ENCODE results near the gene AKAP17A. TPM values are rescaled to one million over a fixed set of nuclear protein-coding genes. Genes with fewer than 3 reads are reported as not detected.
A peak's percentile ranks its signal among the peaks of the same experiment; 100 is the strongest.

Gene AKAP17A
- total and polyA plus RNA-seq, 2 donors, result 25.0 to 105 TPM

DNA sequence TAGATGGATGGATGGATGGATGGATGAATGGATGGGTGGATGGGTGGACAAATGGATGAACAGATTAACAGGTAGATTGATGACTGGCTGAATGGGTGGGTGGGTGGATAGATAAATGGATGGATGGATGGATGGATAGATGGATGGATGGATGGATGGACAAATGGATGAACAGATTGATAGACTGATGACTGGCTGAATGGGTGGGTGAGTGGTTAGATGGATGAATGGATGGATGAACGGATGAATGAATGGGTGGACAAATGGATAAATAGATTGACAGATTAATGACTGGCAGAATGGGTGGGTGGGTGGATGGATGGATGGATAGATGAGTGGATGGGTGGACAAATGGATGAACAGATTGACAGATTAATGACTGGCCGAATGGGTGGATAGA lies 13.6 kb upstream of the AKAP17A start:
- H3K36me3 ChIP-seq (ENCODE audit: control insufficient read depth in 2 of 2, insufficient read depth in 2 of 2, low read length in 1 of 2), result no peaks in the 10 kb centered on the region
- H3K4me3 ChIP-seq (ENCODE audit: low read length in 2 of 2), result no peak overlapping the region
- H3K27me3 ChIP-seq (ENCODE audit: control insufficient read depth in 2 of 2, insufficient read depth in 1 of 2, low read length in 1 of 2), result no peaks in the 10 kb centered on the region
- WGBS, result 94% methylated on average over 2 of the region's 2 CpGs
- H3K27ac ChIP-seq (ENCODE audit: low read depth in 1 of 2, low read length in 1 of 2), result no peak overlapping the region
- no peak for DNase-seq (ENCODE audit: low read depth in 6 of 9, low spot score in 9 of 9)
- H3K4me1 ChIP-seq (ENCODE audit: control insufficient read depth in 2 of 2, insufficient read depth in 2 of 2, low read length in 2 of 2), result peaks cover 7 to 11% of the 10 kb centered on the region in 2 donors
- H3K9me3 ChIP-seq (ENCODE audit: control insufficient read depth in 2 of 2, insufficient read depth in 1 of 2, low read length in 1 of 2), result peaks cover 0 to 1% of the 10 kb centered on the region in 2 donors

GRCh38 chrX:1578511-1579173 lies 12.8 kb upstream of the AKAP17A start:
- Histone ChIP-seq H3K27me3 (ENCODE audit: control insufficient read depth in 2 of 2, insufficient read depth in 1 of 2, low read length in 1 of 2) (no peaks in the 10 kb centered on the region), H3K4me1 (ENCODE audit: control insufficient read depth in 2 of 2, insufficient read depth in 2 of 2, low read length in 2 of 2) (peaks cover 7 to 11% of the 10 kb centered on the region in 2 donors), H3K4me3 (ENCODE audit: low read length in 2 of 2) (no peak overlapping the region), H3K36me3 (ENCODE audit: control insufficient read depth in 2 of 2, insufficient read depth in 2 of 2, low read length in 1 of 2) (no peaks in the 10 kb centered on the region), H3K27ac (ENCODE audit: low read depth in 1 of 2, low read length in 1 of 2) (no peak overlapping the region), H3K9me3 (ENCODE audit: control insufficient read depth in 2 of 2, insufficient read depth in 1 of 2, low read length in 1 of 2) (peaks cover 0 to 1% of the 10 kb centered on the region in 2 donors)
- WGBS, result 77% methylated on average over 6 of the region's 6 CpGs
- no peak for DNase-seq (ENCODE audit: low read depth in 6 of 9, low spot score in 9 of 9)

DNA sequence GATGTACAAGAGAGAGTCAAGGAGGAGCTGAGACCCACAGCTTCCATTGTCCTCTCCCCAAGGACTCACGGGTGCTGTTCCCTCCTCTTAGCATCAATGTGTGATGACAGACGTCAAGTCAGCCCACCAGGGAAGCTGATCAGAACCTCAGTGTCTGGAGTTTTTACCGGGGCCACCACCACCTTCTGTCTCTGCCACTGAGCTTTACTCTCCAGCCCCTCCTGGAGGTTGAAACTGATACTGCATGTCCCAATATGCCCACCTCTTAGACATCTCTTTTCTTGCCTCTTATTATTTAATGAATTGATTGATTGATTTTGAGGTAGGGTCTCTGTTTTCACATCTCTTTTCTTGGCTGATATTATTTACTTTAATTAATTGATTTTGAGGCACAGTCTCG lies 10.3 kb upstream of the AKAP17A start:
- H3K9me3 ChIP-seq (ENCODE audit: control insufficient read depth in 2 of 2, insufficient read depth in 1 of 2, low read length in 1 of 2), result peaks cover 0 to 1% of the 10 kb centered on the region in 2 donors
- H3K27ac ChIP-seq (ENCODE audit: low read depth in 1 of 2, low read length in 1 of 2), result no peak overlapping the region
- 71% methylated on average over 4 of the region's 4 CpGs for WGBS
- no peaks in the 10 kb centered on the region for H3K27me3 ChIP-seq (ENCODE audit: control insufficient read depth in 2 of 2, insufficient read depth in 1 of 2, low read length in 1 of 2)
- no peak overlapping the region for H3K4me3 ChIP-seq (ENCODE audit: low read length in 2 of 2)
- peaks cover 5 to 8% of the 10 kb centered on the region in 2 donors for H3K4me1 ChIP-seq (ENCODE audit: control insufficient read depth in 2 of 2, insufficient read depth in 2 of 2, low read length in 2 of 2)
- DNase-seq (ENCODE audit: low read depth in 6 of 9, low spot score in 9 of 9), result peak in 6 of 9 donors; percentile 57 to 80 (median 65)
- H3K36me3 ChIP-seq (ENCODE audit: control insufficient read depth in 2 of 2, insufficient read depth in 2 of 2, low read length in 1 of 2), result no peaks in the 10 kb centered on the region

- DNase-seq (ENCODE audit: low read depth in 6 of 9, low spot score in 9 of 9), result no peak
- WGBS, result 81% methylated on average over 27 of the region's 27 CpGs
- no peaks in the 10 kb centered on the region for H3K36me3 ChIP-seq (ENCODE audit: control insufficient read depth in 2 of 2, insufficient read depth in 2 of 2, low read length in 1 of 2)
- peaks cover 0 to 1% of the 10 kb centered on the region in 2 donors for H3K9me3 ChIP-seq (ENCODE audit: control insufficient read depth in 2 of 2, insufficient read depth in 1 of 2, low read length in 1 of 2)
- no peak overlapping the region for H3K27ac ChIP-seq (ENCODE audit: low read depth in 1 of 2, low read length in 1 of 2)
- H3K4me3 ChIP-seq (ENCODE audit: low read length in 2 of 2), result no peak overlapping the region
- H3K4me1 ChIP-seq (ENCODE audit: control insufficient read depth in 2 of 2, insufficient read depth in 2 of 2, low read length in 2 of 2), result no peaks in the 10 kb centered on the region
- no peaks in the 10 kb centered on the region for H3K27me3 ChIP-seq (ENCODE audit: control insufficient read depth in 2 of 2, insufficient read depth in 1 of 2, low read length in 1 of 2)
Observed at GRCh38 chrX:1582686-1583437, 8.5 kb upstream of the AKAP17A start.

GRCh38 chrX:1584237-1585011 lies 7.0 kb upstream of the AKAP17A start:
- DNase-seq (ENCODE audit: low read depth in 6 of 9, low spot score in 9 of 9), result no peak
- 98% methylated on average over 8 of the region's 8 CpGs for WGBS
- H3K27ac ChIP-seq (ENCODE audit: low read depth in 1 of 2, low read length in 1 of 2), result no peak overlapping the region
- no peaks in the 10 kb centered on the region for H3K4me1 ChIP-seq (ENCODE audit: control insufficient read depth in 2 of 2, insufficient read depth in 2 of 2, low read length in 2 of 2)
- H3K27me3 ChIP-seq (ENCODE audit: control insufficient read depth in 2 of 2, insufficient read depth in 1 of 2, low read length in 1 of 2), result no peaks in the 10 kb centered on the region
- peaks cover 0 to 1% of the 10 kb centered on the region in 2 donors for H3K9me3 ChIP-seq (ENCODE audit: control insufficient read depth in 2 of 2, insufficient read depth in 1 of 2, low read length in 1 of 2)
- no peak overlapping the region for H3K4me3 ChIP-seq (ENCODE audit: low read length in 2 of 2)
- no peaks in the 10 kb centered on the region for H3K36me3 ChIP-seq (ENCODE audit: control insufficient read depth in 2 of 2, insufficient read depth in 2 of 2, low read length in 1 of 2)

DNA sequence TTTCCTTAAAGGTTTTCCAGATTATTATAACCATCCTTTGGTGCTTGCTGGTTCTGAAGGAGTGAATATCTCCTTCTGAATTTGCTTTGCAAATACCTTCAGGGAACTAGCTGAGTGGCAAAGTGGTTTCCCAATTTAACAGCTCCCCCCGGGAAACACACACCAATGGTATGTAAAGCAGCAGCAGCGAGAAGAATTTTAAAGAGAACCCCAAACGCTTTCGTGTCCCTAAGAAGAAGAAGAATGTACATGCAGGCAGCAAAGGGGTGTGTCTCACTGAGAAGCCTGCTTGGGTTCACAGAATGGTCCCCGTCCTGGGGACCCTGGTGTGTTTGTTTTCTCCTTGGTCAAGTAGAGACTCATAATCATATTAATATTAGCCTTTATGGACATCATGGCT lies 4.2 kb upstream of the AKAP17A start:
- no peak overlapping the region for H3K4me3 ChIP-seq (ENCODE audit: low read length in 2 of 2)
- H3K36me3 ChIP-seq (ENCODE audit: control insufficient read depth in 2 of 2, insufficient read depth in 2 of 2, low read length in 1 of 2), result no peaks in the 10 kb centered on the region
- no peaks in the 10 kb centered on the region for H3K4me1 ChIP-seq (ENCODE audit: control insufficient read depth in 2 of 2, insufficient read depth in 2 of 2, low read length in 2 of 2)
- DNase-seq (ENCODE audit: low read depth in 6 of 9, low spot score in 9 of 9), result no peak
- 77% methylated on average over 5 of the region's 5 CpGs for WGBS
- no peaks in the 10 kb centered on the region for H3K9me3 ChIP-seq (ENCODE audit: control insufficient read depth in 2 of 2, insufficient read depth in 1 of 2, low read length in 1 of 2)
- H3K27me3 ChIP-seq (ENCODE audit: control insufficient read depth in 2 of 2, insufficient read depth in 1 of 2, low read length in 1 of 2), result no peaks in the 10 kb centered on the region
- H3K27ac ChIP-seq (ENCODE audit: low read depth in 1 of 2, low read length in 1 of 2), result no peak overlapping the region

DNA sequence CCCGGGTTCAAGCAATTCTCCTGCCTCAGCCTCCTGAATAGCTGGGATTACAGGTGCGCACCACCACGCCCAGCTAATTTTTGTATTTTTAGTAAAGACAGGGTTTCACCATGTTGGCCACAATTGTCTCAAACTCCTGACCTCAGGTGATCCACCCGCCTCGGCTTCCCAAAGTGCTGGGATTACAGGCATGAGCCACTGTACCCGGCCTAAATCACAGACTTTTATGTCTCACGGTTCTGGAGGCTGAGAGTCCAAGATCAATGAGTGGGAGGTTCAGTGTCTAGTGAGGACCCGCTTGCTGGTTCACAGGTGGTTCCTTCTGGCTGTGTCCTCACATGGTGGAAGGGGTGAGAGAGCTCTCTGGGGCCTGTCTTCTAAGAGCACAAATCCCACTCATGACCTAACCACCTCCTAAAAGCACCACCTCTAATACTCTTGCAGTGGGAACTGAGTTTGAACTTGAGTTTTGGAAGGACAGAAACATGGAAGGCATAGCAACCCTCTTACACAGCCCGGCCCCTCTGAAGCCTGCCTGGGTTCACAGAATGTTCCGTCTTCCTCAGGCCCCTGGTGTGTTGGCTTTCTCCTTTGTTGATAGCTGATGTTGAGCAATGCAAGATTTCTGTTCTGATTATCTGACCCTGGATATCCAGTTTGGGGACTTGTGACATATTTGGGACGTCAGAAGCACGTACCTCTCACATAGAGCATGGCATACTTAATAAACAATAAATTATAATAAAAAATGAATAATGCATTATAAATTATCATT lies 1.9 kb upstream of the AKAP17A start:
- Histone ChIP-seq H3K4me3 (ENCODE audit: low read length in 2 of 2) (no peak overlapping the region), H3K27me3 (ENCODE audit: control insufficient read depth in 2 of 2, insufficient read depth in 1 of 2, low read length in 1 of 2) (no peaks in the 10 kb centered on the region), H3K27ac (ENCODE audit: low read depth in 1 of 2, low read length in 1 of 2) (no peak overlapping the region), H3K9me3 (ENCODE audit: control insufficient read depth in 2 of 2, insufficient read depth in 1 of 2, low read length in 1 of 2) (no peaks in the 10 kb centered on the region), H3K4me1 (ENCODE audit: control insufficient read depth in 2 of 2, insufficient read depth in 2 of 2, low read length in 2 of 2) (peaks cover 10% of the 10 kb centered on the region in 2 donors), H3K36me3 (ENCODE audit: control insufficient read depth in 2 of 2, insufficient read depth in 2 of 2, low read length in 1 of 2) (peaks cover 13% of the 10 kb centered on the region in 2 donors)
- no peak for DNase-seq (ENCODE audit: low read depth in 6 of 9, low spot score in 9 of 9)
- WGBS, result 96% methylated on average over 12 of the region's 12 CpGs

DNA sequence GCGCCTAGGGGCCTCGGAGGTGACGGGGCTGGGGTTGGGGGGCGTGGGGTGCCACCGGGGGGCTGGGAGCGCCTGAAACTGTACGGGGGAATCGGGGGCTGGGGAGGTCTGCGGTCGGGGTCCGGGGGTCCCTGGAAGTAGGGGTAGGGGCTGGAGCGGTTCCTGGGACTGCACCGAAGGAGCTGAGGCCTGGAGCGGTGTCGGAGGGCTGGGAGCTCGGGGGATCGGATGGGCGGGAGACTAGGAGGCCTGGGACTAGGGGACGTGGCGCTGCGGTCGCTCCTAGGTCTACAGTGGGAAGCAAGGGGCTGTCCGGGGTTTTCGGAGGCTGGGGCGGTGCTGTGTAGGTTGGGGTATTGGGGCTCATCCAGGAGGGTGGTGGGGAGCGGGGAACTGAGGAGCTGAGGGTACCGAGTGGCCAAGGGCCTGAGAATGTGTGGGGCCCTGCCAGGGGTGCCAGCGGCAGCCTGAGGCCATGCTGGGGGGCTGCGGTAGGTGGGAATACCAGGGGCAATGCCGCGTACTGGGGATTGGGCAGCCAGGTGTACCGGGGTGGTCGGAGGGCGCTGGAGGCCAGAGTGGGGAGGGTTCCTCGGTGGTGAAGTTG lies 562 bp downstream of the AKAP17A start:
- 2% methylated on average over 35 of the region's 35 CpGs for WGBS
- peak overlapping the region; percentile 83 to 95 for H3K4me3 ChIP-seq (ENCODE audit: low read length in 2 of 2)
- H3K9me3 ChIP-seq (ENCODE audit: control insufficient read depth in 2 of 2, insufficient read depth in 1 of 2, low read length in 1 of 2), result no peaks in the 10 kb centered on the region
- no peak for DNase-seq (ENCODE audit: low read depth in 6 of 9, low spot score in 9 of 9)
- peak overlapping the region; percentile 62 to 90 for H3K27ac ChIP-seq (ENCODE audit: low read depth in 1 of 2, low read length in 1 of 2)
- peaks cover 33 to 36% of the 10 kb centered on the region in 2 donors for H3K36me3 ChIP-seq (ENCODE audit: control insufficient read depth in 2 of 2, insufficient read depth in 2 of 2, low read length in 1 of 2)
- peaks cover 10% of the 10 kb centered on the region in 2 donors for H3K4me1 ChIP-seq (ENCODE audit: control insufficient read depth in 2 of 2, insufficient read depth in 2 of 2, low read length in 2 of 2)
- no peaks in the 10 kb centered on the region for H3K27me3 ChIP-seq (ENCODE audit: control insufficient read depth in 2 of 2, insufficient read depth in 1 of 2, low read length in 1 of 2)
